Measurements from ENCODE around the gene HS3ST6.

The HS3ST6 gene

GRCh38 chr16:1916640-1916990 is 1.6 kb downstream of the HS3ST6 start:
- no peaks in the 10 kb centered on the region for H3K36me3 Mint-ChIP-seq (ENCODE audit: low read depth)
- peaks cover 84% of the 10 kb centered on the region for H3K27me3 Mint-ChIP-seq (ENCODE audit: low read depth, poor library complexity)
- DNase-seq, result no peak
- TF ChIP-seq CTCF (IDR thresholded peaks at IDR 0.05), result no peak
- H3K4me1 Mint-ChIP-seq, result peaks cover 58% of the 10 kb centered on the region
- no peaks in the 10 kb centered on the region for H3K9me3 Mint-ChIP-seq
- H3K27ac Mint-ChIP-seq, result peak overlapping the region; percentile 77
- H3K4me3 Mint-ChIP-seq, result peak overlapping the region; percentile 52

- Mint-ChIP-seq H3K27me3 (ENCODE audit: low read depth, poor library complexity) (peaks cover 78% of the 10 kb centered on the region), H3K36me3 (ENCODE audit: low read depth) (no peaks in the 10 kb centered on the region), H3K4me3 (no peak overlapping the region), H3K9me3 (no peaks in the 10 kb centered on the region), H3K4me1 (peaks cover 52% of the 10 kb centered on the region), H3K27ac (peak overlapping the region; percentile 77)
- no peak for TF ChIP-seq CTCF (IDR thresholded peaks at IDR 0.05)
- DNase-seq, result no peak
These were observed 2.2 kb downstream of the HS3ST6 start for GRCh38 chr16:1915732-1916639.

- Mint-ChIP-seq H3K9me3 (no peaks in the 10 kb centered on the region), H3K27ac (no peak overlapping the region), H3K4me3 (no peak overlapping the region), H3K27me3 (ENCODE audit: low read depth, poor library complexity) (peaks cover 68% of the 10 kb centered on the region), H3K4me1 (peaks cover 44% of the 10 kb centered on the region), H3K36me3 (ENCODE audit: low read depth) (no peaks in the 10 kb centered on the region)
- DNase-seq, result no peak
- TF ChIP-seq CTCF (IDR thresholded peaks at IDR 0.05), result no peak
These were observed 3.2 kb downstream of the HS3ST6 start for GRCh38 chr16:1914988-1915387.

- peaks cover 59% of the 10 kb centered on the region for H3K27me3 Mint-ChIP-seq (ENCODE audit: low read depth, poor library complexity)
- H3K36me3 Mint-ChIP-seq (ENCODE audit: low read depth), result no peaks in the 10 kb centered on the region
- H3K4me1 Mint-ChIP-seq, result peaks cover 44% of the 10 kb centered on the region
- H3K9me3 Mint-ChIP-seq, result no peaks in the 10 kb centered on the region
- no peak overlapping the region for H3K27ac Mint-ChIP-seq
- no peak for DNase-seq
- H3K4me3 Mint-ChIP-seq, result peak overlapping the region; percentile 18
- TF ChIP-seq CTCF (IDR thresholded peaks at IDR 0.05), result no peak
These were observed 4.1 kb downstream of the HS3ST6 start for GRCh38 chr16:1914084-1914608.

GRCh38 chr16:1913327-1914083 is 4.7 kb downstream of the HS3ST6 start:
- H3K4me1 Mint-ChIP-seq, result peaks cover 45% of the 10 kb centered on the region
- no peak for TF ChIP-seq CTCF (IDR thresholded peaks at IDR 0.05)
- H3K27me3 Mint-ChIP-seq (ENCODE audit: low read depth, poor library complexity), result peaks cover 56% of the 10 kb centered on the region
- DNase-seq, result no peak
- no peak overlapping the region for H3K4me3 Mint-ChIP-seq
- H3K36me3 Mint-ChIP-seq (ENCODE audit: low read depth), result no peaks in the 10 kb centered on the region
- no peaks in the 10 kb centered on the region for H3K9me3 Mint-ChIP-seq
- no peak overlapping the region for H3K27ac Mint-ChIP-seq

All from nephron progenitor cell (in vitro differentiated cells).